NB4 (cell line): Measurements from ENCODE around the gene TMEM130.

Source experiments
- DNase-seq: peaks from one replicate; pipeline ENCODE4 v3.0.0; 2010; ENCODE audit warnings: low read depth
- H3K4me3 ChIP-seq: one replicate; pipeline ENCODE4 v1.5.1; 2011; ENCODE audit warnings: mild to moderate bottlenecking, low read depth, low read length, moderate library complexity
- CTCF ChIP-seq: IDR thresholded peaks from one replicate; pipeline ENCODE4 v1.5.1; 2012; ENCODE audit warnings: low read depth, low read length
- MYC ChIP-seq: IDR thresholded peaks from 2 replicates; pipeline ENCODE4 v1.6.1; 2011; ENCODE audit warnings: low read depth, low read length
- POLR2A ChIP-seq: IDR thresholded peaks from 2 replicates; pipeline ENCODE4 v1.6.1; 2011; ENCODE audit warnings: mild to moderate bottlenecking; ENCODE audit not compliant: insufficient read length; ENCODE audit errors: extremely low read depth
- TF ChIP-seq, protein P1 (sequence below): IDR thresholded peaks from 2 replicates; pipeline ENCODE4 v1.6.1; 2011; ENCODE audit warnings: low read depth, low read length

The TMEM130 gene

GRCh38 chr7:98816241-98816640 lies 53.6 kb downstream of the TMEM130 start:
- no peak for TF ChIP-seq MYC
- no peak for TF ChIP-seq POLR2A
- TF ChIP-seq, protein P1, sequence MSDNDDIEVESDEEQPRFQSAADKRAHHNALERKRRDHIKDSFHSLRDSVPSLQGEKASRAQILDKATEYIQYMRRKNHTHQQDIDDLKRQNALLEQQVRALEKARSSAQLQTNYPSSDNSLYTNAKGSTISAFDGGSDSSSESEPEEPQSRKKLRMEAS: no peak
- no peak for TF ChIP-seq CTCF
- DNase-seq: no peak
- no peak overlapping the region for H3K4me3 ChIP-seq

- H3K4me3 ChIP-seq: no peak overlapping the region
- DNase-seq: no peak
- TF ChIP-seq, protein P1: no peak
- no peak for TF ChIP-seq MYC
- TF ChIP-seq POLR2A: no peak
- no peak for TF ChIP-seq CTCF
Measured at GRCh38 chr7:98815313-98815712, 54.5 kb downstream of the TMEM130 start.

GRCh38 chr7:98811299-98811698 lies 58.5 kb downstream of the TMEM130 start:
- DNase-seq: no peak
- no peak for TF ChIP-seq POLR2A
- TF ChIP-seq MYC: no peak
- TF ChIP-seq CTCF: no peak
- TF ChIP-seq, protein P1: no peak
- H3K4me3 ChIP-seq: no peak overlapping the region

DNA sequence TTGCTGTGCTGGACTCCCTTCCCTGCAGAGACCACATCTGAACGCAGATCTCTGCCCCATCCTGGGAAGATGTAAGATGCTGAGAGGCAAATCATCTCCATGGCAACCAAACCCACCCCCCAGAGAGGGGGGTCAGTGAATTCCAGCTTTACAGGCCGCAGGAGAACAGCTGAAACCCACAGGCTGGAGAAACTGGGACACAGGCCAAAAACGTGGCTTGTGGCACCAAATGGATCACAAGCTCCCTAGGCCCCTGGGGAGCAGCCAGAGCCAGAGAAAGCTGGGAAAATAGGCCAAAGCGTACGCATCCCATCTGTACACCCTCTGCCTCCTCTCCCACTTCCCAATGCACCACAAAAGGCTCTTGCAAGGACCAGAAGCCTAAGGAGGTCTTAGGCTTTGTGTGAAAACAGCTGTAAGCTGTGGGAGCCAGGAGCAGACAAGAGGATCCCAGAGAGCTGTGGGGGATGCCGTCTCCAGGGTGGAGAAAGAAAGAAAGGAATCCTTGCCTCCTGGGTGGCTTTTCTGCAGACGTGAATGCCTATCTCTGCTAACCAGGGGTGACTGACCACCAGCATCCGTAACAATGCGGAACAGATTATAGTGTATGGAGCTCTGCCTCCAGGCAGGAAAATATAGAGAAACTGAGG lies 59.5 kb downstream of the TMEM130 start:
- H3K4me3 ChIP-seq: no peak overlapping the region
- no peak for DNase-seq
- TF ChIP-seq MYC (no peak), POLR2A (no peak), CTCF (no peak)
- TF ChIP-seq, protein P1: no peak

DNA sequence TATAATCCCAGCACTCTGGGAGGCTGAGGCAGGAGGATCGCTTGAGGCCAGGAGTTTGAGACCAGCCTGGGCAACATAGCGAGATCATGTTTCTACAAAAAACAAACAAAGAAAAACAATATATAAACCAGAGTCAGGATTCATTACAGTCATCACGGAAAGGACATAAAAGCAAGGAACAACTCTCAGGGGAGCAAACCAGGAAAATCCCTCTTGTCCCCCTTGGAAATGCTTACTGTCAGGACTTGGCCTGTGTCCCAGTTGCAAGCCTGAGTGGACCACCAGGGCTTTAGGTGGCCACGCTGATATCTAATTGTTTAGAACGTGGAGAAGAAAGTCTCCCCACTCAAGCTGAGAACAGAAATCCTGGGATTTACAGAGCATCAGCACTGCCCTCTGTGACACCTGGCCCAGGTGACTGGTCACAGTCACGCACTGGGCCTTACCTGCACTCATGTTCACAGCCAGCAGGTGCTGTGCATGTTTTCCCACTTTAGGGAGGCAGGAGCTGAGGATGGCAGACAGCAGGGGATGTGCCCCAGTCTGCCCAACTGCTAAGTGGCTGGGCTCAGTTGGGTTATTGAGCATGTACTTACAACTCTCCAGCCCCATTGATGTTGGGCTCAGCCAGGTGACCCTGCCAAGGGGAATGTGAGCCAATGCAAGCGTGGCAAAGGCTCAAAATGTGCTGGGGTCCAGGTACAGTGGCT lies 60.9 kb downstream of the TMEM130 start:
- DNase-seq: no peak
- TF ChIP-seq POLR2A (no peak), MYC (no peak), CTCF (no peak)
- TF ChIP-seq, protein P1: no peak
- no peak overlapping the region for H3K4me3 ChIP-seq
